ENCODE measurements around the gene PAX7.

Gene PAX7

DNA sequence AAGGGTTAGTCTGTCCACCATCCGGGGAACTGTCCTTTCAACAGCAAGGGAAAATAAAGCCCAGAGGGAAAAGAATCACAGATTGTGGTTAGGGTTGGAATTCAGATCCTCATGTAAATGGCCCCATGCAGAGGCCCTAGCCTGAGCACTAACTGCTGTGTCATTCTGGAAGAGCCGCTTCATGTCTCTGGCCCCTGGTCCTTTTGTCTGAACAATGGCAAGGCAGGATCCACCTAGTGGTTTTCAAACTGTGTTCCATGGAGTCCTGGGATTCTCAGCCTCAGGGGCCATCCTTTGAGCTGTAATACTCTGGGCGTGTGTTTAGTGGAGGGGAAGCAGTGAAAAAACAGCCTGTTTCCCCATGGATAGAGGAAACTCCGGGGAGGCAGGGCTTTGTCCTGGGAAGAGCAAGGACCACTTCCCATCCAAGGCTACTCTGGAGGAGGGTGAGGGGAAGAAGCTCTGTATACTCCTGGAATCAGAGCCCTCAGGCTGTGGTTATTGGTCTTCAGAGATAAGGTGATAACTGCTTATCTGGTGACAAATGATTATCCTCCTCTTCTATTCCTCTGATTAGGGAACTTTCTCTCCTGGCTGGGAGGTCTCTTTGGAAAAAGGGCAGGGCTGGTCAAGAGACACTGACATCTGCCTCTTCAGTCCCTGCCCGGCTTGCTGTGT, 19.2 kb downstream of the PAX7 start:
- Histone ChIP-seq H3K9me3 (ENCODE audit: low read length) (no peaks in the 10 kb centered on the region), H3K4me1 (ENCODE audit: insufficient read depth, low read length) (peaks cover 7% of the 10 kb centered on the region), H3K27me3 (ENCODE audit: insufficient read depth, low read length) (peaks cover 65% of the 10 kb centered on the region), H3K4me3 (ENCODE audit: low read length) (no peak overlapping the region), H3K36me3 (ENCODE audit: insufficient read depth, low read length) (no peaks in the 10 kb centered on the region), H2AFZ (ENCODE audit: low read depth, low read length) (no peak overlapping the region)

DNA sequence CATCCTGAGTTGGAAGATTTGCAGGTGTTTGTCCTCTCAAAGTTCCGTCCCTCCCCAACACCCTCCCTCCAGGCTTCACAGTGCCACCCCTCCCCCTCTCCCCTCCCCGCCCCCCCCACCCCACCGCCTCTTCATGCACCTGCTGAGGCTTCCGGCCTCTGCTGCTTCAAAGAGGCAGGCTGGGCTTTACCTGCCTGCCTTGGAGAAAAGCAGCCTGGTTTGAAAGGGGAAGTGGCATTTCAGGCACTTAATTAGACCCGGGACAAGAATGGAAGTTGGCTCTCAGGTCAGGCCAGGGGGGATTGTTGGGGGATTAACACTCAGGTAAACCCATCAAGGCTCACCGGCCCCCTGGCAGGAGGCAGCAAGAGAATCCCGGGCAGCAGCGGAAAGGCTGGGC, 21.1 kb downstream of the PAX7 start:
- Histone ChIP-seq H3K27me3 (ENCODE audit: insufficient read depth, low read length) (peaks cover 54% of the 10 kb centered on the region), H3K36me3 (ENCODE audit: insufficient read depth, low read length) (no peaks in the 10 kb centered on the region), H2AFZ (ENCODE audit: low read depth, low read length) (no peak overlapping the region), H3K4me1 (ENCODE audit: insufficient read depth, low read length) (peaks cover 7% of the 10 kb centered on the region), H3K4me3 (ENCODE audit: low read length) (no peak overlapping the region), H3K9me3 (ENCODE audit: low read length) (no peaks in the 10 kb centered on the region)

DNA sequence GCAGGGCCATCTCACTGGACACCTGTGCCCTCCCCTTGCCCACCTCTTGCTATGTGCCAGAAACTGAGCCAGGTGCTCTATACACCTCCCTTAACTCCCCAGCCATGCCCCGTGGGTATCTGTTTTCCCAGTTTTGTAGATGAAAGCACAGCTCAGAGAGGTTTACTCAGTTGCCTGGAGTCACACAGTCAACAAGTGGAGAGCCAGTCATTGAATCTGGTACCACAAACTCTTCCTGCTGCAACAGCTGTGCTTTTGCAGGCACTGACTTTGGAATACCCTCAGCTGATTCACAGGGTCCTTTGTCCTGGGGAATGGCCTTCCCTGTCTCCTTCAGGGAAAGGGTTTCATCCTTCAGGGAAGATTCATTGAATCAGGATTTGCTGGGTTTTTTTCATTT, 22.1 kb downstream of the PAX7 start:
- Histone ChIP-seq H3K9me3 (ENCODE audit: low read length) (no peaks in the 10 kb centered on the region), H3K36me3 (ENCODE audit: insufficient read depth, low read length) (no peaks in the 10 kb centered on the region), H3K4me1 (ENCODE audit: insufficient read depth, low read length) (peaks cover 10% of the 10 kb centered on the region), H3K27me3 (ENCODE audit: insufficient read depth, low read length) (peaks cover 45% of the 10 kb centered on the region), H2AFZ (ENCODE audit: low read depth, low read length) (no peak overlapping the region), H3K4me3 (ENCODE audit: low read length) (no peak overlapping the region)

DNA sequence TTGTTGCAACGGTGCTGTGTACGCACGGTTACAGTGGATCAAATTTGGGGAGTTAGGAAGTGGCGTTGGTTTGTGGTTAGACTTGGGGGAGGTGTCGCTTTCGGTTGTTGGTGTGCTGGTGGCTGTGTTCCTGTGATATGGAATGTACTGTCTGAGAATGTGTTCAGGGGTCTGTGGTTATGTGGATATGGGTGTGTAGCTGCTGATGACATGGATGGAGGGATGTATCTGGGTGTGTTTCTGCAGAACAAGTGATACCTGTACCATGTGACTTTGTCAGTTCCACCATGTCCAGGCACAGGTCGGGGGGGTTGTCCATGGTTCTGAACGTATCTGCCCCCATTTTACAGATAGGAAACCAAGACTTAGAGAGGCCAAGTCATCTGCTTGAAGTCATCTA, 22.7 kb downstream of the PAX7 start:
- Histone ChIP-seq H2AFZ (ENCODE audit: low read depth, low read length) (no peak overlapping the region), H3K4me3 (ENCODE audit: low read length) (no peak overlapping the region), H3K4me1 (ENCODE audit: insufficient read depth, low read length) (peaks cover 15% of the 10 kb centered on the region), H3K27me3 (ENCODE audit: insufficient read depth, low read length) (peaks cover 41% of the 10 kb centered on the region), H3K9me3 (ENCODE audit: low read length) (no peaks in the 10 kb centered on the region), H3K36me3 (ENCODE audit: insufficient read depth, low read length) (no peaks in the 10 kb centered on the region)

DNA sequence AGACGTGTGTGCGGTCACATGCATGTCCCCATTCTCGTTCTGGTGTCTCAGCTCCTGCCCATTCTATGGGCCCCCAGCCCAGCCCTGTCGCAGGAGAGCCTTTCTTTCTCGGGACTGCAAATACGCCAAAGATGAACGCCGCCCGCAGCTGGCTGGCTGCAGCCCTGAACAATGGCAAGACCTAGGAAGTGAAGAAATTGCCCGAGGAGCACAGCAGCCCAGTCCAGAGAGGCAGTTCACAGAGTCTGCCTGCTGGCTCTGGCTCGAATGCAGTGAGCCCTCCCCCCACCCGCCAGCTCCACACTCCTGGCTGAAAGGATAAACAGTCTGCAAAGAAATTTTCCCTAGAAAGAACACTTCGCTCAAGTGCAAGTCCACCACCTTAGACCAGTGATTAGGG, 23.3 kb downstream of the PAX7 start:
- H3K36me3 ChIP-seq (ENCODE audit: insufficient read depth, low read length) = no peaks in the 10 kb centered on the region
- no peak overlapping the region for H3K4me3 ChIP-seq (ENCODE audit: low read length)
- no peak overlapping the region for H2AFZ ChIP-seq (ENCODE audit: low read depth, low read length)
- no peaks in the 10 kb centered on the region for H3K9me3 ChIP-seq (ENCODE audit: low read length)
- peaks cover 21% of the 10 kb centered on the region for H3K4me1 ChIP-seq (ENCODE audit: insufficient read depth, low read length)
- H3K27me3 ChIP-seq (ENCODE audit: insufficient read depth, low read length) = peaks cover 37% of the 10 kb centered on the region

DNA sequence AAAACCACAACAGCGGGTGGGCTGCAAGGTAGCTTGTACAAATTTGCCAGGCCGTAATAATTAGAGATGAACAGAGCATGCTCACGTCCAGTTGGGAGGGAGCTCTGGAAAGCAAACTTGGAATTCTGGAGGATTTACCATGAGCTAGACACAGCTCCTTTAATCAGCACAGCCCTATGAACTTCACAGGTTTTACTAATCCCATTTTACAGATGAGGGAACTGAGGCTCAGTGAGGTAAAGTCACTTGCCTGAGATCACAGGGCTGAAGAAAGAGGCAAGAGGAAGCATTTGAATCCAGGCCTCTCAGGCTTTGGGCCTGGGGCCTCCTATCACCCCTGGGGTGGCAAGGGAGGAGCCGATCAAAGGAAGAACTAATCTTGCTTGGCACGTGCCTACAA, 24.0 kb downstream of the PAX7 start:
- Histone ChIP-seq H3K27me3 (ENCODE audit: insufficient read depth, low read length) (peaks cover 39% of the 10 kb centered on the region), H2AFZ (ENCODE audit: low read depth, low read length) (no peak overlapping the region), H3K36me3 (ENCODE audit: insufficient read depth, low read length) (no peaks in the 10 kb centered on the region), H3K4me3 (ENCODE audit: low read length) (no peak overlapping the region), H3K4me1 (ENCODE audit: insufficient read depth, low read length) (peaks cover 22% of the 10 kb centered on the region), H3K9me3 (ENCODE audit: low read length) (no peaks in the 10 kb centered on the region)

DNA sequence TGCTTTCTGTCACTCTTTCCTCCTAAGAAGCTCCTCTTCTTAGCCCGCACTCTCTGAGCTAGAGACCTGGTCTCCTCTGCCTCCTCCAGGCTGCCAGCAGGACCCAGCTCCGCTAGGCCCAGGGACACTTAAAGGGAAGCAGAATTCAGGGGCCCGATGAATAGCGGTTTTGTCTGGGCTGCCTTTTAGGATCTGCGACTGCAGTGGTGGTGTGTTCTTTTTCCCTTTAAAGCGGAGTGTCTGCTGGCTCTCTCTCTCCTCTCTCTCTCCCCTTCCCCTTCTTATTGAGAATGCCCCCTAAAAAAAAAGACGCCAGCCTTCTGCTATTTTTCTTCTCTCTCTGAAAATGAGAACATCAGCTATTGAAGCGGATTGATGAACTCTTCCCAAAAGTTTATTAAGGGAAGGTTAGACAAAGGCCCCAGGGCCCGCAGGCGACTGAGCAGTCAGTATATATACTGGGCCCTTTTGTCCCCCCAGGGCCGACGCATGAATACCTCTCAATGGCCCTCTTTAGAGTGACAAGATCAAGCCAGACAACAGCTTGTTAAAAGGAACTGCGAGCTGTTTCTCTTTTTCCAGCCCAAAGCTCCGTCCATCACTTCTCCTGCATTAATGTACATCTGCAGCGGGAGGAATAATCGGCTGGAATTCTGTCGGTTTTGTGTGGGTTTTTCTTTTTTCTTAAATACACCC, 27.0 kb downstream of the PAX7 start:
- Histone ChIP-seq H2AFZ (ENCODE audit: low read depth, low read length) (peak overlapping the region; percentile 65), H3K9me3 (ENCODE audit: low read length) (no peaks in the 10 kb centered on the region), H3K36me3 (ENCODE audit: insufficient read depth, low read length) (no peaks in the 10 kb centered on the region), H3K27me3 (ENCODE audit: insufficient read depth, low read length) (peaks cover 27% of the 10 kb centered on the region), H3K4me3 (ENCODE audit: low read length) (no peak overlapping the region), H3K4me1 (ENCODE audit: insufficient read depth, low read length) (peaks cover 22% of the 10 kb centered on the region)

DNA sequence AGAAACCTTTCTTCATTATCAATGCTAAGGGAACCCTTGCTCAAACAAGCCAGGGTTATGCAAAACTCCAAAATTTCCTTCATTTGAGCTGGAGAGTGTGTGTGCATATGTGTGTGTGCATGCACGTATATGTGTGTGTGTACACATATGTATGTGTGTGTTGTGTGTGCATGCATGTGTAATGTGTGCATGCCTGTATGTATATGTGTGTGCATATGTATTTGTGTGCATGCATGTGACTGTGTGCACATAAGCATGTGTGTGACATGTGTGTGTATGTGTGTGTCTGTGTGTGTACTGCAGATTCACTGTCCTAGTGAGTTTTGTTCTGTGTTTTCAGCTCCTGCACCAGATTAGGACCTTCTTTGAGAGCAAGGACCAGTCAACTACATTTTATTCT, 28.2 kb downstream of the PAX7 start:
- no peak overlapping the region for H2AFZ ChIP-seq (ENCODE audit: low read depth, low read length)
- H3K27me3 ChIP-seq (ENCODE audit: insufficient read depth, low read length) = peaks cover 18% of the 10 kb centered on the region
- no peaks in the 10 kb centered on the region for H3K9me3 ChIP-seq (ENCODE audit: low read length)
- H3K4me1 ChIP-seq (ENCODE audit: insufficient read depth, low read length) = peaks cover 22% of the 10 kb centered on the region
- no peak overlapping the region for H3K4me3 ChIP-seq (ENCODE audit: low read length)
- H3K36me3 ChIP-seq (ENCODE audit: insufficient read depth, low read length) = no peaks in the 10 kb centered on the region

DNA sequence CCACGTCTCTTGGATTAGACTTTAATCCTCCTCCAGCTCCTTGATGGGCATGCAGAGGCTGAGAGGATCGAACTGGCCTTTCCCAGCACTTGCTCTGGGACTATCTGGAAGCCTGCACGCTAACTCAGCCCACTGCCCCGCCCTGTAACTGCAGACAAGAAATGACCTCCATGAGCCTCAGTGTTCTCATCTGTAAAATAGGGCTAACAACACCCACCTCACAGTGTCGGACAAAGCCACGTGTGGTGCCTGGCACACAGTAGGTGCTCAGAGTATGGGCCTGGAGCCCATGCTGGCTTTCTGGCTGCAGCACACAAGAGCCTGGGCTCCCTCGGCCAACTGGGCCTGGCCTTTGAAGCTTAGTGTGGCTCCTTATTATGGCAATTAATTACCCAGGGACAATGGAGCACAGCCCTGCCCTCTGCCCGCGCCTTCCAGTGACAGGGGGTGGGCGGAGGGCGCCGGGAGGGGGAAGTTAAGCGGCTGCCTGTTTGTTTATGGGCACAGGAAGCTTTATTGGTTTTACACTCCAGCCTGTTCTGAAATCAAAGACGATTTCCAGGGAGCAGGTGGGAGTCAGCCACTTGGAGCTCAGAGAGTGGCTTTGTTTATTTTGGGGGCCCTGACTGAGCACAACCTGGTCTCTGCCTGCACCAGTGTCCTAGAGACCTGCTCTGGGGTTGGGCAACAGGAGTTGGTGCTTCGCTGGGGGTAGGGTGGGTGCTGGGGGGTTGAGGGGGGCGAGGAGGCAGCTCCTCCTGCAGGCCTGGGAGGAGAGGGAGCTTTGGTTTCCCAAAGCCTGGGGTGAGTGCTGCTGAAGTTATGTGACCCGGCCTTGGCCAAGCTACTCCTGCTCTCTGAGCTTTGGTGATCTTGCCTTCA, 31.0 kb downstream of the PAX7 start:
- Histone ChIP-seq H3K36me3 (ENCODE audit: insufficient read depth, low read length) (no peaks in the 10 kb centered on the region), H3K9me3 (ENCODE audit: low read length) (no peaks in the 10 kb centered on the region), H3K27me3 (ENCODE audit: insufficient read depth, low read length) (peaks cover 13% of the 10 kb centered on the region), H3K4me1 (ENCODE audit: insufficient read depth, low read length) (peaks cover 22% of the 10 kb centered on the region), H2AFZ (ENCODE audit: low read depth, low read length) (no peak overlapping the region), H3K4me3 (ENCODE audit: low read length) (no peak overlapping the region)

DNA sequence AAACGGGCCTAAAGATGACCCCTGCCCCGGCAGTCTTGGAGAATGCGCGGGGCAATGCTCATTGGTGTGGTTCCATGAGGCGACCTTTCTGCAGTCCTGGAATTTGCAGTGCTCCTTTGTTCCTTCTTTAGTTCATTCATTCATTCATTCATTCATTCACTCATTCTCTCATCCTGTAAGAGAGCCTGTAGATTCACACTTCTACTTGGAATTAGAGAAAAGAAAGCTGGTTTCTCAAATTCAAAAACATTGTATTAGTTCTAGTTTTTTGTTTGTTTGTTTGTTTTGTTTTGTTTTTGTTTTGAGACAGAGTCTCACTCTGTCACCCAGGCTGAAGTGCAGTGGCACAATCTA, 31.6 kb downstream of the PAX7 start:
- no peaks in the 10 kb centered on the region for H3K9me3 ChIP-seq (ENCODE audit: low read length)
- peaks cover 17% of the 10 kb centered on the region for H3K4me1 ChIP-seq (ENCODE audit: insufficient read depth, low read length)
- H3K4me3 ChIP-seq (ENCODE audit: low read length) = no peak overlapping the region
- H3K36me3 ChIP-seq (ENCODE audit: insufficient read depth, low read length) = no peaks in the 10 kb centered on the region
- no peak overlapping the region for H2AFZ ChIP-seq (ENCODE audit: low read depth, low read length)
- peaks cover 13% of the 10 kb centered on the region for H3K27me3 ChIP-seq (ENCODE audit: insufficient read depth, low read length)

DNA sequence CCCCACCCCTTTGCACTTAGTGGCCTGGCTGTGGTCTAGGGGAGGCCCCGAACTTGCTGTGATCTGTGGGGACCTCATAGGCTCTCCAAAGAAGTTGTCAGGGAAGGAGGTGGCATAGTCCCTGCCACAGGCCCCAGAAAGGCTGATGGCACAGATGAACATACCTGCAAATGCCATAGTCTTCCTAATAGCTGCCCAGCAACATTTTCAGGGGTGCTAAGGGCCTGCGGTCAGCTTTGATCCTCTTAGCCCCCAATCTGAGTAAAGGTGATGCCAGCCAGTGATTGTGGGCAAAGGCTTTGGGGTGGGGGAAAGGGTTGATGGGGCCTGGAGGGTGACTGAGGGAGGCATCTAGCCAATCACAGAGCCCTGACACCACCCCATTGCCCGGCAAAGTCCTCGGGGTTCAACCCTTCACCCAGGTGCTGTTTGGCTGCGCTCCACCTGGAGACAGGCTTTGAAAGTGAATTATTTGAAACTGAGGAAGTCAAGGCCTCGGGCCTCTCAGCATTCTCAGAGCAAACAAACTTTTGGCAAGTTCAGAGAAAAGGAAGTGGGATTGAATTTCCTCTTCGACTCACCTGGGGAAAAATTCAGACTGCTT, 35.8 kb downstream of the PAX7 start:
- Histone ChIP-seq H3K9me3 (ENCODE audit: low read length) (no peaks in the 10 kb centered on the region), H3K4me1 (ENCODE audit: insufficient read depth, low read length) (no peaks in the 10 kb centered on the region), H2AFZ (ENCODE audit: low read depth, low read length) (no peak overlapping the region), H3K36me3 (ENCODE audit: insufficient read depth, low read length) (no peaks in the 10 kb centered on the region), H3K4me3 (ENCODE audit: low read length) (no peak overlapping the region), H3K27me3 (ENCODE audit: insufficient read depth, low read length) (peaks cover 4% of the 10 kb centered on the region)

DNA sequence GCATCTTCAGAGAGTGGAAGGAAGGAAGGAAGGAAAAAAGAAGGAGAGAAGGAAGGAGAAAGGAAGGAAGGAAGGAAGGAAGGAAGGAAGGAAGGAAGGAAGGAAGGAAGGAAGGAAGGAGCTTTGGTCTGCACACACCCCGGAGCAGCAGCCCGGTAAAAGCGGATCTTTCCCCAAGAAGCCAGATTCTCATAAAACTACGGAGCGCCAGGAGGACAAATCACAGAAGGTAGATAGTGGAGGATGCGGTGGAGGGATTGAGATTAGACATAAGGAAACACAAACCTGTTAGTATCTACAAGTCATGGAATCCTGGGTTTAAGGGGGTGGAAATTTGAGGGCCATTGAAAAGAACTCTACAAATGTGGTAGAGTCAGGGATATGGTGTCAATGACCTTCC, 36.7 kb downstream of the PAX7 start:
- Histone ChIP-seq H2AFZ (ENCODE audit: low read depth, low read length) (no peak overlapping the region), H3K36me3 (ENCODE audit: insufficient read depth, low read length) (no peaks in the 10 kb centered on the region), H3K4me1 (ENCODE audit: insufficient read depth, low read length) (no peaks in the 10 kb centered on the region), H3K9me3 (ENCODE audit: low read length) (no peaks in the 10 kb centered on the region), H3K4me3 (ENCODE audit: low read length) (no peak overlapping the region), H3K27me3 (ENCODE audit: insufficient read depth, low read length) (peaks cover 4% of the 10 kb centered on the region)

DNA sequence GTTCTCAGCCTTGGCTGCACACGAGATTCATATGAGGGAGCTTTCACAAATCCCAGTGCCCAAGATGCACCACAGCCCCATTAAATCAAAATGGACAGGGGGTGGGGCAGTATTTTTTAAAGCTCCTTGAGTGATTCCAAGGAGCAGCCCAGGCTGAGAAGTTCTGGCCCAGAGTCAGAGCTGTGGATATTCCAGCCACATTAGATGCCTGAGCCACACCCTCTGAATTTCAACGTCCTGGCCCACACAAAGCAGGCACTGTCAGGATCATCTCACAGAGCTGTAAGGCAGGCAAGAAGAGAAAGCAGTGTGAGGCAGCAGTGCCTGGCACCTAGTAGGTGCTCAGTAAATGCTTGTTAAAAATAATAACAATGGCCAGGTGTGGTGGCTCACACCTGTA, 37.4 kb downstream of the PAX7 start:
- Histone ChIP-seq H3K9me3 (ENCODE audit: low read length) (no peaks in the 10 kb centered on the region), H2AFZ (ENCODE audit: low read depth, low read length) (no peak overlapping the region), H3K4me3 (ENCODE audit: low read length) (no peak overlapping the region), H3K36me3 (ENCODE audit: insufficient read depth, low read length) (no peaks in the 10 kb centered on the region), H3K27me3 (ENCODE audit: insufficient read depth, low read length) (peaks cover 4% of the 10 kb centered on the region), H3K4me1 (ENCODE audit: insufficient read depth, low read length) (no peaks in the 10 kb centered on the region)
